ENCODE measurements around the gene BACE1.
A peak's percentile ranks its signal among the peaks of the same experiment; 100 is the strongest.
"Not testable (repeated sequence)": the region's sequence is repeated elsewhere in the genome, so short reads cannot be mapped to it uniquely, and the experiment has no call there.

The BACE1 gene

DNA sequence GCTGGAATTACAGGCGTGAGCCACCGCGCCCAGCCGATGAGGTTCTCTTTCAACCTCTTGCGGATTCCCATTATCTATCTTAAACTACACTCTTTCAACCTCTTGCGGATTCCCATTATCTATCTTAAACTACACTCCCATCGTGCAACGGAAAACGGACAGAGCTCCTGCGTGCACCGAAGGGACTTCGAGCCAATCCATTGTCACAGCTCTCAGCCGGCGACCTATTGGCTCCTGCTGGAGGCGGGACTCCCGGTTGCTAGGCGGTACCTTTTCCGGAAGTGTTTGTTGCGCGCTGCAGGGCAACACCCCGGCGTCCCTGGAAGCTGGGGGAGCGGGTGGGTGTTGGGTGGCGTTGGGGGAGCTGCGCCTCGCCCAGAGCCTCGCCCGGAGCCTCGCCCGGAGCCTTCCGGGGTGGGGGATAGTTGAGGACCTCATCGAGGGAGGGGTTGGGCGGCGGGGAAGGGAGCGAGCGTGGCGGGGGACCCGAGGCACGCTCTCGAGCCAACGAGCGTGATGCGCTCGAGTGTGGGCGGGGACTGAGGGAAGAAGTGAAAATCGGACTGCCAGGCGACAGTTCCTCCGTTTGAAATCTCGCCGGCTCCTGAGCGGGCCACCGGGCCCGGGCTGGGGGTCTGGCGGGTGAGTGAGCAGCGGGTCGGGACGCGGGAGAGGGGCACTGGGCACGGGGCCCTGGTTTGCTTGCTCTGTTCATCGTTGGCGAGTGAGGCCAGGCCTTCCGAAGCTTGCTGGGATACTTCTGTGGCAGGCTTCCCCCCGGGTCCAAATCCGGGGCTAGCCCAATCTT is 11.7 kb upstream of the BACE1 start, which contains the start of gene CEP164:
Gene CEP164, plus strand, starts transcription at position 288 of the 808 bp plus-strand sequence. CDS start 10,733 bp downstream, outside the sequence.
- peak within 1 kb of the TSS; percentile 78 for H3K27ac ChIP-seq (ENCODE audit: low read length)
- H3K27me3 ChIP-seq (ENCODE audit: low read depth, low read length): no peaks in the 10 kb centered on the region
- peak within 1 kb of the TSS; percentile 75 to 93 for H3K4me3 ChIP-seq (ENCODE audit: low read depth in 1 of 2, low read length in 2 of 2)
- H3K9me3 ChIP-seq (ENCODE audit: control insufficient read depth in 1 of 2, low read length in 2 of 2): no peaks in the 10 kb centered on the region
- peaks cover 0 to 8% of the 10 kb centered on the region in 2 donors for H3K36me3 ChIP-seq (ENCODE audit: control insufficient read depth in 1 of 2, insufficient read depth in 2 of 2, low read length in 2 of 2)
- peaks cover 8 to 13% of the 10 kb centered on the region in 2 donors for H3K4me1 ChIP-seq (ENCODE audit: control insufficient read depth in 1 of 2, insufficient read depth in 2 of 2, low read length in 2 of 2)

- H3K4me3 ChIP-seq (ENCODE audit: low read depth in 1 of 2, low read length in 2 of 2): peak overlapping the region in 1 of 2 donors; percentile 75
- H3K4me1 ChIP-seq (ENCODE audit: control insufficient read depth in 1 of 2, insufficient read depth in 2 of 2, low read length in 2 of 2): peaks cover 8 to 13% of the 10 kb centered on the region in 2 donors
- H3K36me3 ChIP-seq (ENCODE audit: control insufficient read depth in 1 of 2, insufficient read depth in 2 of 2, low read length in 2 of 2); H3K27ac ChIP-seq (ENCODE audit: low read length); H3K9me3 ChIP-seq (ENCODE audit: control insufficient read depth in 1 of 2, low read length in 2 of 2); H3K27me3 ChIP-seq (ENCODE audit: low read depth, low read length): not testable (repeated sequence)
Measured at GRCh38 chr11:117327255-117327566, 11.2 kb upstream of the BACE1 start.

DNA sequence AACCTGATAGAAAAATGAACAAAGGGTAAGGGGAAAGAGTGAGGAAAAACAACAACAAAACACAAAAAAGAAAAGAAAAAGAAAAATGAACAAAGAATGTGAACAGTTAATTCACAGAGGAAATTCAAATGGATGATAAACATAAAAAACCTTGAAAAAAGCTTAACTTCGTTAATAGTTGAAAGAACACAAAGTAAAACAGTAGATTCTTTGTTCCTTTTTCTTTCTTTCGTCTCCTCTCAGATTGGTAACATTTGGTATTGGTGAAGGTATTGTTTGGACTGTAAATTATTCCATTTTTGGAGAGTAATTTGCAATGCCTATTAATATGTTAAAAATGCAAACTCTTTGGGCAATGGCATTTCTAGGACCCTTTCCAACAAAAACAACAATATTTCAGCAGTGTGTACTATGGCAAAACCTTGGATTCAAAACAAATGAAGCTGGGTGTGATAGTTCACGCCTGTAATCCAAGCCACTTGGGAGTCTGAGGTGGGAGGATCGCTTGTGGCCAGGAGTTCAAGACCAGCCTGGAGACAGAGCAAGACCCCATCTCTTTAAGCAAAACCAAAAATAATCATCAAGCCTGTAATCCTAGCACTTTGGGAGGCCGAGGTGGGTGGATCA is 3.3 kb upstream of the BACE1 start:
- Histone ChIP-seq H3K27me3 (ENCODE audit: low read depth, low read length) (no peaks in the 10 kb centered on the region), H3K36me3 (ENCODE audit: control insufficient read depth in 1 of 2, insufficient read depth in 2 of 2, low read length in 2 of 2) (no peaks in the 10 kb centered on the region), H3K4me1 (ENCODE audit: control insufficient read depth in 1 of 2, insufficient read depth in 2 of 2, low read length in 2 of 2) (peaks cover 0 to 22% of the 10 kb centered on the region in 2 donors), H3K4me3 (ENCODE audit: low read depth in 1 of 2, low read length in 2 of 2) (no peak overlapping the region), H3K27ac (ENCODE audit: low read length) (no peak overlapping the region), H3K9me3 (ENCODE audit: control insufficient read depth in 1 of 2, low read length in 2 of 2) (no peaks in the 10 kb centered on the region)

DNA sequence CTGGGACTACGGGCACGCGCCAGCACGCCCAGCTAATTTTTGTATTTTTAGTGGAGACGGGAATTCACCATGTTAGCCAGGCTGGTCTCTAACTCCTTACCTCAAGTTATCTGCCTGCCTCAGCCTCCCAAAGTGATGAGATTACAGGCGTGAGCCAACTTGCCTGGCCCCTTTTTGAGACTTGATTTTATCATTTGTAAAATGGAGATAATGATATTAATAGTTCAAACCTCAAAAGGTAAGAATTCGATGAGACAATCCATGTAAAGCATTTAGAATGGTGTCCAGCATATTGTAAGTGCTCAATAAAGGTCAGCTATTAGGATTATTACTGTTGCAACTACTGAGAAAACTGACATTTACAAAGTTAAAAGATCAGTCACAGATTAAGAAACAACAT is 2.7 kb upstream of the BACE1 start:
- H3K27me3 ChIP-seq (ENCODE audit: low read depth, low read length): no peaks in the 10 kb centered on the region
- peaks cover 0 to 28% of the 10 kb centered on the region in 2 donors for H3K4me1 ChIP-seq (ENCODE audit: control insufficient read depth in 1 of 2, insufficient read depth in 2 of 2, low read length in 2 of 2)
- no peak overlapping the region for H3K4me3 ChIP-seq (ENCODE audit: low read depth in 1 of 2, low read length in 2 of 2)
- no peaks in the 10 kb centered on the region for H3K36me3 ChIP-seq (ENCODE audit: control insufficient read depth in 1 of 2, insufficient read depth in 2 of 2, low read length in 2 of 2)
- no peak overlapping the region for H3K27ac ChIP-seq (ENCODE audit: low read length)
- H3K9me3 ChIP-seq (ENCODE audit: control insufficient read depth in 1 of 2, low read length in 2 of 2): no peaks in the 10 kb centered on the region

- Histone ChIP-seq H3K27me3 (ENCODE audit: low read depth, low read length) (no peaks in the 10 kb centered on the region), H3K9me3 (ENCODE audit: control insufficient read depth in 1 of 2, low read length in 2 of 2) (no peaks in the 10 kb centered on the region), H3K36me3 (ENCODE audit: control insufficient read depth in 1 of 2, insufficient read depth in 2 of 2, low read length in 2 of 2) (no peaks in the 10 kb centered on the region), H3K4me1 (ENCODE audit: control insufficient read depth in 1 of 2, insufficient read depth in 2 of 2, low read length in 2 of 2) (peaks cover 0 to 28% of the 10 kb centered on the region in 2 donors), H3K4me3 (ENCODE audit: low read depth in 1 of 2, low read length in 2 of 2) (peak overlapping the region; percentile 94 to 96), H3K27ac (ENCODE audit: low read length) (no peak overlapping the region)
Measured at GRCh38 chr11:117315285-117316196, 515 bp downstream of the BACE1 start.

GRCh38 chr11:117314840-117315239 is 1.2 kb downstream of the BACE1 start:
- Histone ChIP-seq H3K4me1 (ENCODE audit: control insufficient read depth in 1 of 2, insufficient read depth in 2 of 2, low read length in 2 of 2) (peaks cover 0 to 28% of the 10 kb centered on the region in 2 donors), H3K27ac (ENCODE audit: low read length) (no peak overlapping the region), H3K27me3 (ENCODE audit: low read depth, low read length) (no peaks in the 10 kb centered on the region), H3K4me3 (ENCODE audit: low read depth in 1 of 2, low read length in 2 of 2) (peak overlapping the region; percentile 94 to 96), H3K36me3 (ENCODE audit: control insufficient read depth in 1 of 2, insufficient read depth in 2 of 2, low read length in 2 of 2) (no peaks in the 10 kb centered on the region), H3K9me3 (ENCODE audit: control insufficient read depth in 1 of 2, low read length in 2 of 2) (no peaks in the 10 kb centered on the region)

GRCh38 chr11:117313828-117314768 is 2.0 kb downstream of the BACE1 start:
- Histone ChIP-seq H3K27me3 (ENCODE audit: low read depth, low read length) (no peaks in the 10 kb centered on the region), H3K36me3 (ENCODE audit: control insufficient read depth in 1 of 2, insufficient read depth in 2 of 2, low read length in 2 of 2) (no peaks in the 10 kb centered on the region), H3K4me3 (ENCODE audit: low read depth in 1 of 2, low read length in 2 of 2) (peak overlapping the region; percentile 94 to 96), H3K9me3 (ENCODE audit: control insufficient read depth in 1 of 2, low read length in 2 of 2) (no peaks in the 10 kb centered on the region), H3K27ac (ENCODE audit: low read length) (no peak overlapping the region), H3K4me1 (ENCODE audit: control insufficient read depth in 1 of 2, insufficient read depth in 2 of 2, low read length in 2 of 2) (peaks cover 0 to 28% of the 10 kb centered on the region in 2 donors)

DNA sequence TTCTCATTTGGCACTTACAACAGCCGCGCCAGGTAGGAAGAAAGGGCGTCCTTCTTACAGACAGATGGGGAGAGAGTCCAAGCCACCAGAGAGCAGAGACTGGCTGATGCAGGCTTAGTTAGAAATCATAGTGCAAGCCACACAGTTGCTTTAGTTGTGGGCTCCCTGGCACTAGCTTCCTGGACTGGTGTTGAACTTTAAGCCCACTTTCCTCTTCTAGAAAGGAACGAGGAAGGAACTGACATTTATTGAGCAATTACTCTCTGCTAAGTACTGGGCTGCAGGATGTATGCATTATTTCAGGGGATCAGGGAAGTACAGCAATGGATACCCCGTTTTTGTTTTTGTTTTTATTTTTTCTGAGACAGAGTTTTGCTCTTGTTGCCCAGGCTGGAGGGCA is 3.0 kb downstream of the BACE1 start:
- Histone ChIP-seq H3K4me1 (ENCODE audit: control insufficient read depth in 1 of 2, insufficient read depth in 2 of 2, low read length in 2 of 2) (peaks cover 0 to 28% of the 10 kb centered on the region in 2 donors), H3K27me3 (ENCODE audit: low read depth, low read length) (no peaks in the 10 kb centered on the region), H3K36me3 (ENCODE audit: control insufficient read depth in 1 of 2, insufficient read depth in 2 of 2, low read length in 2 of 2) (no peaks in the 10 kb centered on the region), H3K27ac (ENCODE audit: low read length) (no peak overlapping the region), H3K4me3 (ENCODE audit: low read depth in 1 of 2, low read length in 2 of 2) (no peak overlapping the region), H3K9me3 (ENCODE audit: control insufficient read depth in 1 of 2, low read length in 2 of 2) (no peaks in the 10 kb centered on the region)

GRCh38 chr11:117309310-117309709 is 6.7 kb downstream of the BACE1 start:
- Histone ChIP-seq H3K27me3 (ENCODE audit: low read depth, low read length) (no peaks in the 10 kb centered on the region), H3K36me3 (ENCODE audit: control insufficient read depth in 1 of 2, insufficient read depth in 2 of 2, low read length in 2 of 2) (no peaks in the 10 kb centered on the region), H3K27ac (ENCODE audit: low read length) (no peak overlapping the region), H3K4me1 (ENCODE audit: control insufficient read depth in 1 of 2, insufficient read depth in 2 of 2, low read length in 2 of 2) (peaks cover 0 to 5% of the 10 kb centered on the region in 2 donors), H3K4me3 (ENCODE audit: low read depth in 1 of 2, low read length in 2 of 2) (no peak overlapping the region), H3K9me3 (ENCODE audit: control insufficient read depth in 1 of 2, low read length in 2 of 2) (no peaks in the 10 kb centered on the region)

DNA sequence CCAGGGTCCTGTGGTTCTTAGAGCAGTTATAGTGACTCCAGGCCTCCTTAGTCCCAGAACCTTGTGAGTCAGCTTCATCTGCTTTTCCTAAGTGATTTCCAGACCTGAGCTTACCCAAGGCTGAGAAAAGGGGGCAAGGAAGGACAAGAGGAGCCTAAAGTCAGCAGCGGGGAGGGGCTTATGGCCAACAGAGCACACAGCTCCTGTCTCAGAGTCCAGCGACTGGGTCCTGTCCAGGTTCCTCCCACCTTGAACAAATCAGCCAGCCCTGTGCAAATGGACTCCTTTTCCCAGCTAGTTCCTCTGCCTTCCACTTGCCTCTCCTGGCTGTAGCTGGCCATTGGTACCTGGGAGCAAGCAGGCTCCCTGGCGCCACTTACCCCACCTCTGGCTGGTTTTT is 10.9 kb downstream of the BACE1 start:
- Histone ChIP-seq H3K36me3 (ENCODE audit: control insufficient read depth in 1 of 2, insufficient read depth in 2 of 2, low read length in 2 of 2) (no peaks in the 10 kb centered on the region), H3K27ac (ENCODE audit: low read length) (no peak overlapping the region)

More for the DNA sequence above, 10.9 kb downstream of the BACE1 start:
- Histone ChIP-seq H3K9me3 (ENCODE audit: control insufficient read depth in 1 of 2, low read length in 2 of 2) (no peaks in the 10 kb centered on the region), H3K27me3 (ENCODE audit: low read depth, low read length) (no peaks in the 10 kb centered on the region), H3K4me3 (ENCODE audit: low read depth in 1 of 2, low read length in 2 of 2) (no peak overlapping the region), H3K4me1 (ENCODE audit: control insufficient read depth in 1 of 2, insufficient read depth in 2 of 2, low read length in 2 of 2) (peaks cover 0 to 5% of the 10 kb centered on the region in 2 donors)

Measured in muscle layer of duodenum (tissue), 2 donors.